Activated naive CD4-positive, alpha-beta T cell treated with anti-CD3 and anti-CD28 coated beads, Interleukin-2, amount 50 U/mL, for 72 hours (primary cell): ENCODE data around the gene WDR35. TPM values are rescaled to one million over a fixed set of nuclear protein-coding genes. Genes with fewer than 3 reads are reported as not detected.

Source experiments
- ATAC-seq, 2 donors: fragments of 150-1000 bp; cut with Tn5 transposase; 2 replicates each; pipeline ENCODE4 v1.10.0; 2021; ENCODE audit warnings: mild to moderate bottlenecking in 2 of 2, moderate library complexity in 2 of 2
- DNase-seq, 2 donors: peaks; one replicate each; pipeline ENCODE4 v3.0.0; 2021 to 2022; ENCODE audit warnings: low spot score in 2 of 2
- H3K27ac Mint-ChIP-seq, 2 donors: one replicate each; pipeline ENCODE4 v1.8.0; 2022; ENCODE audit warnings: mild to moderate bottlenecking in 2 of 2, mixed read lengths in 2 of 2
- H3K36me3 Mint-ChIP-seq, 2 donors: one replicate each; pipeline ENCODE4 v1.8.0; 2022; ENCODE audit warnings: mixed read lengths in 2 of 2
- H3K9me3 Mint-ChIP-seq, 2 donors: one replicate each; pipeline ENCODE4 v1.8.0; 2022; ENCODE audit warnings: mixed read lengths in 2 of 2
- total RNA-seq, 2 donors: library from RNA; stranded (reverse); gene quantifications; one replicate each; pipeline ENCODE4 v1.2.3, GENCODE V29; 2022

Gene WDR35
- total RNA-seq, 2 donors from 2014 or later: 3.4 to 8.9 TPM

DNA sequence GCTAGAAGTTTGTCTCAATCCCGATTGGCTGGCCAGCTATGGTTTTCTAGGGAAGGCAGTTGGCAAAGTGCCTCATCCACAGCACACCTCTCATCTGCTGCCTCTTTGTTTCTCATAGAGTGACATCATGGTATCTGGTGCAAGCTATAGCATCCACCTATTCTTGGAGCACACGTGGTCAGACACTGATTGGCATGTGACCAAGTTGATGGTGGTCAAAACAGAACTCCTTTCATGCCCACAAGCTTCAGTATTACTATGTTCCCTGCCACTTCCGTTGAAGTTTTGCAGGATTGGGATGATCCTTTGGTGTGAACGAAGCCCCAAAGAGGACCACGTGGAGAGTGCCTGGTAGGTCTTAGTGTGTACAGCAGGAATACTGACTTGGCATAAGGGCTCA, 116.9 kb downstream of the WDR35 start:
- no peaks in the 10 kb centered on the region for H3K36me3 Mint-ChIP-seq
- peak overlapping the region in 1 of 2 donors; percentile 25 for H3K27ac Mint-ChIP-seq
- H3K9me3 Mint-ChIP-seq: no peaks in the 10 kb centered on the region
- DNase-seq (no peak), ATAC-seq (no peak)

DNA sequence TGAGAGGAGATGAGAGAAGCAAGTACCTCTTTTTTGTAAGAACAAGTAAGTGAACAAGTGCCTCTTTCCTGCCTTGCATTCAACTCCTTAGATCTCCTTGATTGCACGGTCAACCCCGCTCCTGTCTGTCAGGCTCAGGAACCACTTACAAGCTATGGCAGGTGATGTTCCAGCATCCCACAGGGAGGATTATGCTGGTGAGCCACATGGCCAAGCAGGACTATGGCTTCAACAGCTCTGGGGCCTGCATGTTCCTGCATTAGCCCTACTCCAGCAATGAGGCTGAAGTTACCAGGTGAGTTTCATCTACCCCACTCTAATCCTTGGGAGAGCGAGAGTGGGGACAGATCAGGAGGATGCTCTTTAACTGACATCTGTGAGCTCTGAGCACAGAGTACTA, 117.6 kb downstream of the WDR35 start:
- DNase-seq: no peak
- Mint-ChIP-seq H3K27ac (no peak overlapping the region), H3K9me3 (no peaks in the 10 kb centered on the region), H3K36me3 (no peaks in the 10 kb centered on the region)
- ATAC-seq: no peak

DNA sequence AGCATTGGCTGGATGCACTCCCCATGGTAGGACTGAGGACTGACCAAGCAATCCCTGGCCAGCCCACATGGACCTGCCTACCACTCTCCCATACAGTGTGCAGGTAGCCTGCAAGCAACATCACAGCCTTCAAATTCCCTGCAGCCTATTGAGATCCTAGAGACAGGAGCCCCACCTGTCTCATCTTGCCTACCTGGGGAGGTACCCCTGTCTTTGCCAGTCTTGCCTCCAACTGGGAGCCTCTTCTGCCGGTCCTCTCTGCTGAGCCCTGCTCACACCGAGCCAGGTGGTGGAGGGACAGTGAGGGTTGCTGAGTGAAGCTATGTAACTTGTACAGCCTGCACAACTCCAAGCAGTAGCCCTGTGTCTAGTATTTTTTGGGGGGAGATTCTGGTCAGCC, 118.1 kb downstream of the WDR35 start:
- H3K27ac Mint-ChIP-seq: no peak overlapping the region

DNA sequence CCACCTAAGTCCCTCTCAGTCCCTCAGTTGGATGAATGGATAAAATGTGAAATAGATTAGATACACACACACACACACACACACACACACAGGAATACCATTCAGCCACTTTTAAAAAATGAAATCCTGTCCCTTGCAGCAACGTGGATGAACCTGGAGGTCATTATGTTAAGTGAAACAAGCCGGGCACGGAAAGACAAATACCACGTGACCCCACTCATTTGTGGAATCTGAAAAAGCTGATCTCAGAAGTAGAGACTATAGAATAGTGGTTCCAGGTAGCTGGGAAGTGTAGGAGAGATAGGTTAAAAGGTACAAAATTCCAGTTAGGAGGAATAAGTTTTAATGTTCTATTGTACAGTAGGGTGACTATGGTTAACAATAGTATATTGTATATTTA, 119.1 kb downstream of the WDR35 start:
- H3K27ac Mint-ChIP-seq: no peak overlapping the region
- no peak for ATAC-seq

More for the DNA sequence above, 118.1 kb downstream of the WDR35 start:
- H3K36me3 Mint-ChIP-seq: no peaks in the 10 kb centered on the region
- DNase-seq (peak in 1 of 2 donors; percentile 44), ATAC-seq (no peak)
- H3K9me3 Mint-ChIP-seq: no peaks in the 10 kb centered on the region

DNA sequence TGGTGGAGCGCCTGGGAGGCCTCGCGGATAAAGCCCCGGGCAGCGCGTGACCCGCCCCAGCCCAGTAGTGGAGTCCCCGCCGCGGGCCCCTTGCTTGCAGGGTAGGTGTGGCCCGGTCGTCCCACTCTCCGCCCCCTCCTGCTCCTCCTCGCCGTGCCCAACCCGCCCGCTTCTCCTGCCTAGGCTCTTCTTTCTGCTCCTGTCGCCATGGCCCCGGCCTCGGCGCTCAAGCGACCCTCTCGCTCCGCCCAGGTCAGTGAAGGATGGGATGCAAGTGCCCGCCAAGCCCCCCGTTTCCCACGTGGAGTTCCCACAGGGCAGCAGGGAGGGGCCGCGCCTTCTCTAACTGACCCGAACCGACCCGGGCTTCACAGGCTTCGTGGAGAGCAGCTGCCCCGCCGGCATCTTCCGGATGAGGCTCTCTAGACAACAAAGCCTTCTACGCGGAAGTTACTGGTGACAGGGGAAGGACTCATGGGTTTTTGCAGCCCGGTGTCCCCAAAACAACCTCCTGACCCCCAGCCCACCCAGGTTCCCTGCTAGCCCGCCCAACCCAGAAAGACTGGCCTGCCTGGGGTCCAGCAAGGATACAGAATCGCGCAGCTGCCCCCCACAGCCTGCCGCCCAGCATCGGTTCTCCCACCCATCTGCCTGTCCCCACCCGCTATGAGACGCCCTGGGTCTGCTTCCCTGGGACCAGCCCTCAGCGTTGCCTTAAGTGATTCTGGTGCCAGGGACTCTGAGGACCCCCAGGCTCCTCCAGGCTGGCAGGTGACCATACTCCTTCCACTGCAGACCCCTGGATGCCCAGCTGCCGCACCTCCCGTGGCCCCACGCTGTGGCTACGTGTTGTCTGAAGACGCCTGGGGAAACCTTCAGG, 121.0 kb downstream of the WDR35 start:
- Mint-ChIP-seq H3K27ac (peak overlapping the region; percentile 84 to 97), H3K36me3 (no peaks in the 10 kb centered on the region), H3K9me3 (no peaks in the 10 kb centered on the region)
- ATAC-seq (peak; percentile 90 to 91), DNase-seq (peak; percentile 56 to 64)

More for the DNA sequence above, 119.1 kb downstream of the WDR35 start:
- H3K9me3 Mint-ChIP-seq: no peaks in the 10 kb centered on the region
- no peak for DNase-seq
- no peaks in the 10 kb centered on the region for H3K36me3 Mint-ChIP-seq

DNA sequence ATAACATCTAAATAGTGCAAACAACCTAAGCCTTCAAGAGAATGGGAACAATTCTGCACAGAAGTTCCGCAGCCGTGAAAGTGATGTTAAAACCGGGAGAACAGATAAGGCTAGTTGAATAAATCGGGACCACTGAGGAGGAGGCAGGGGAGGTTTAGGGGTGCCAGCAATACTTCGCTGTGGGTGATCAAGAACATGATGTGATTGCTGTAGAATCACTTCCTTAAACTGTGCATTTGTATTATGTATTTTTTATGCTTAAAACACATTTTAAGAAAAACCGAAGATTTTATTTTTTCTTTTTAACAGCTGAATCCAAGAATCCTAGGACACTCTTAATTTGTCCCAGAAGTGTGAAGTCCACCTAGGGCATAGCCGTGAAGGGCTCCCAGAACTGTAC, 121.7 kb downstream of the WDR35 start:
- Mint-ChIP-seq H3K36me3 (no peaks in the 10 kb centered on the region), H3K27ac (peak overlapping the region in 1 of 2 donors; percentile 84), H3K9me3 (no peaks in the 10 kb centered on the region)
- DNase-seq: no peak
- ATAC-seq: no peak

DNA sequence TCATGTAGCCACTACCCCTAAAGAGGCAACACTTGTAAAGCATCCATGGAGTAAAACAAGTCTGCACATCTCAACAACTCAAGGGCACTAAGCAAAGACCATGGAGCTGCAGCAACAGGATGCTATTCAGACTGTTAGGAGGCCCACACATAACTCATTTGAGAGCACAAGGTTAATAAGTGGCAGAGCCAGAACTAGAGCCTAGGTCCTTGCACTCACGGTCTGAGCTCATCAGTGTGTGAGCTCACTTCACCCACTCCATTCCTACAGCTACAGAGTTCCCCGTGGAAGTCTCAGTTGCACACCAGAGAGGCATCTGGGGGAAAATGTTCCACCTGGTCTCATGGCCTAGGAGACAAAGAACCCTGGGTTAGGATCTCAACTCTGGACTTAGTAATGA, 123.1 kb downstream of the WDR35 start:
- Mint-ChIP-seq H3K36me3 (no peaks in the 10 kb centered on the region), H3K9me3 (no peaks in the 10 kb centered on the region), H3K27ac (no peak overlapping the region)
- DNase-seq: no peak
- no peak for ATAC-seq

DNA sequence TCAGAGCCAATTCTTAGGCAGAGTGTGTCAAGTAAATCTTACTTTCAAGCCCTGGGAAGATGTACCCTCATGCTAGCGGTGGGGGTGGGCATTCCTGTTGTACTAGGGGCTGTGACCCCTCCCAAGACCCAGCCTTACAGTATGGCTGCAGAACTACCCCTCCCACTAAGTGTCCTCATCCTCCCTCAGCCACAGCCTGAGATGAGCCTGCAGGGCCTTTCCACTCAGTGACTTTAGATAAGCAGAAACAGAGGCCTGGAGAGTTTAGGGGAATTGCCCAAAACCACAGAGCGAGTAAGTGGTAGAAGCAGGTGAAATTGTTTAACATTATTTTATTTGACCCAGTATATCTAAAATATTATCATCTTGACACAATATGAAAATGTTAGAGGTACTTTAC, 124.8 kb downstream of the WDR35 start:
- Mint-ChIP-seq H3K27ac (no peak overlapping the region), H3K9me3 (no peaks in the 10 kb centered on the region), H3K36me3 (no peaks in the 10 kb centered on the region)
- DNase-seq (no peak), ATAC-seq (no peak)

DNA sequence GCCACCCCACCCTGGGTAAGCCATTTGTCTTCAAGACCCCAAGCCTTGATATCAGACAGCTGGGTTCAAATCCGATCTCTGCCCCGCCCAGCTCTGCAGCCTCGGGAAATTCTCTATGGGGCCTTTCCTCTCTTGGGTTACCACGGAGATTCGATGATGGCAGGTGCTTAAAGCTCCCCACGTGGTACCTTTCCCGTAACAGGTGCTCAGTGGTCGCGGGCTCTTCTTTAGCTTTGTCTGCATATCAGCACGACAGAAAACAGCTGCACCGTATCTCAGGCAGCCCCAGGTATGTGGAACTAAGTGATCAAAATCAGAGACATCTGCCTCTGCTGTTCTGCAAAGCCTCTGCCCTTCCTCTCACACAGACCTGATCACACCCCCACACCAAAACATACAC, 125.5 kb downstream of the WDR35 start:
- no peak for DNase-seq
- no peak for ATAC-seq
- Mint-ChIP-seq H3K36me3 (no peaks in the 10 kb centered on the region), H3K9me3 (no peaks in the 10 kb centered on the region), H3K27ac (no peak overlapping the region)

DNA sequence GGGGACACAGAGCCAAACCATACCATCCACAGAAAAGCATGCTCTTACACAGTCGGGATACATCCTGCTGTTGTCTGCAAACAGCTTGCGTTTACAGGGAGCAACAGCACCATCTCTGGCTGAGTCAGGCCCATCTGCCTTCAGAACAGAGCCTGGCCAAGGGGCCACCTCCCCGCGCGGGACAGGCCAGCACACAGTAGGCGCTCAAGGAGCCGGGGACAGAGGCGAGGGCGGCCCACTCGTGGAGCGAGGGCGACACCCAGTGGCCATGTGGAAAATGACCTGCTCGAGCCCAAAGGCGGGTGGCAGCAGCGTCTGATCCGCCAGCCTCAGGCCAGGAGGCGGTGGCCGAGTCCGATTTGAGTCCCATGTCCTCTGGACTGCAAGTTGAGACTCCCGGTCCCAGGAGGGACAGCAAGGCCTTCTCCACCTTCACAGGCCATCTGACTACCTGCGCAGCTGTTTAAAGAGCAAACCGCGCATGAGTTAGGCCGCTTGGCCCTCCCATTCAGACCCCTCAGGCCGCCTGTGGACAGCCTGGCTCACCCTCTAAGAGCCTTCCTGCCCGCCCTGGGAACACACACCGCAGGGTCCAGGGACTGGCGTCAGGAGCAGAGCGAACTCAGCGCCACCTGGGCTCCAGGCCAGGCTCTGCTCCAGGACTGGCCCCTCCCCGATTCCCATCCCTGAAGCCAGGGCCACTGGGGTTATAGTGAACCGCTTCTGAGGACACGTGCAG, 126.4 kb downstream of the WDR35 start:
- no peaks in the 10 kb centered on the region for H3K36me3 Mint-ChIP-seq
- peak; percentile 88 to 92 for ATAC-seq
- H3K27ac Mint-ChIP-seq: no peak overlapping the region
- H3K9me3 Mint-ChIP-seq: no peaks in the 10 kb centered on the region
- DNase-seq: peak; percentile 77 to 80

DNA sequence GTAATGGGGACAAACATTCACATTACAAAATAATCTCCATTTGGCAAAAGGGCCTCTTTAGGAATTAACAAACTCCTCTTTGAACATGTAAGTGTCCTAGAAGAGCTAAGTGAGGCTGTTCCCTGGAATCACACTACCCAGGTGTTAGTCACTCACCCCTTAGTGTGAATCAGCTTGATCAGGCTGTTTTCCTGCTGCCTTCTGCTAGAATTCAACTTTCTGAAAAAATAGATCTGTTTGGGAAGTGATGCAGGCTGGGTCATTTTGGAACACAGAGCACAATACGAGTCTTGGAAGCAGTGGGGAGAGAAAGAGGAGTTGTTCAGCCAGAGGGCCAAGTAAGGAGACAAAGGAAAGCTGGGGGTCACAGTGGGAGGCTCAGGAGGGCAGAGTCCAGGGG, 128.1 kb downstream of the WDR35 start:
- H3K36me3 Mint-ChIP-seq: no peaks in the 10 kb centered on the region
- DNase-seq (no peak), ATAC-seq (no peak)
- no peak overlapping the region for H3K27ac Mint-ChIP-seq
- no peaks in the 10 kb centered on the region for H3K9me3 Mint-ChIP-seq

Other genes with a start within 250 kb of the WDR35 start
- 10 to 100 TPM; 16.1 to 18.9 TPM for gene TTC32, start 88.1 kb downstream of the WDR35 start, total RNA-seq
- gene MATN3, start 22.6 kb upstream of the WDR35 start, total RNA-seq: not detected
- gene LAPTM4A, start 61.5 kb upstream of the WDR35 start, total RNA-seq: 10 to 100 TPM; 20.4 to 26.9 TPM
- gene SDC1, start 235.0 kb upstream of the WDR35 start, total RNA-seq: under 1 TPM; 0.11 to 0.41 TPM